GM12864 (cell line): ENCODE results near the gene PPP1R7.
A peak's percentile ranks its signal among the peaks of the same experiment; 100 is the strongest.

Experiments
- DNase-seq: peaks from one replicate; pipeline ENCODE4 v3.0.0-alpha.2; 2011; ENCODE audit warnings: low read depth
- H3K4me3 ChIP-seq: 2 replicates; pipeline ENCODE4 v1.5.1; 2011; ENCODE audit warnings: mild to moderate bottlenecking, low read depth, low read length, control low read depth
- TF ChIP-seq, protein P1 (sequence below): IDR thresholded peaks from 2 replicates; pipeline ENCODE4 v1.5.1; 2011; ENCODE audit warnings: low read depth, mild to moderate bottlenecking, moderate library complexity, low read length, control low read depth, inconsistent platforms; ENCODE audit errors: missing control alignments

Gene PPP1R7

DNA sequence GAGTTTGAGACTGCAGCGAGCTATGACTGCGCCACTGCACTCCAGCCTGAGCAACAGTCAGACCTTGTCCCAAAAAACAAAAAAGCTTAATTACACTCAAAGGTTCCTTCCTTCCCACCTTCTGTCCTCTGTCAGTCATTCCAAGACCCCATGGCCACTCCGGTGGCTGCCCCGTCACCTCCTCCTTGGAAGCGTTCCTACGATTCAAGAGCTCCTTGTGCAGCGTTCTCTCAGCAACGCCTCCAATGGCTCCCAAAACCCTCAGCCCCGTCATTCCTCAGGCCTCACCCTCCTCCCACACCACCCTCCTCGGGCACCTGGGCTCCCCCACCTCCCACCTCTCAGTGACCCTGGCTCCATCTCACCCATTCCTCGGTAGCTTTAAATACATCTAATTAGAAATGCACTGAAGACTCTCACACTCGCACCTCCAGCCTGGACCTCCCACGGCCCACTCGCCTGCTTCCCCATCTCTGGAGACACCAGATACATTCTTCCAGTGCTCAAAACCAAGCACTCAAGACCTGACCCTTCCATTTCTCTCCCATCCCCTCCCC, 9.0 kb upstream of the PPP1R7 start:
- TF ChIP-seq, protein P1, sequence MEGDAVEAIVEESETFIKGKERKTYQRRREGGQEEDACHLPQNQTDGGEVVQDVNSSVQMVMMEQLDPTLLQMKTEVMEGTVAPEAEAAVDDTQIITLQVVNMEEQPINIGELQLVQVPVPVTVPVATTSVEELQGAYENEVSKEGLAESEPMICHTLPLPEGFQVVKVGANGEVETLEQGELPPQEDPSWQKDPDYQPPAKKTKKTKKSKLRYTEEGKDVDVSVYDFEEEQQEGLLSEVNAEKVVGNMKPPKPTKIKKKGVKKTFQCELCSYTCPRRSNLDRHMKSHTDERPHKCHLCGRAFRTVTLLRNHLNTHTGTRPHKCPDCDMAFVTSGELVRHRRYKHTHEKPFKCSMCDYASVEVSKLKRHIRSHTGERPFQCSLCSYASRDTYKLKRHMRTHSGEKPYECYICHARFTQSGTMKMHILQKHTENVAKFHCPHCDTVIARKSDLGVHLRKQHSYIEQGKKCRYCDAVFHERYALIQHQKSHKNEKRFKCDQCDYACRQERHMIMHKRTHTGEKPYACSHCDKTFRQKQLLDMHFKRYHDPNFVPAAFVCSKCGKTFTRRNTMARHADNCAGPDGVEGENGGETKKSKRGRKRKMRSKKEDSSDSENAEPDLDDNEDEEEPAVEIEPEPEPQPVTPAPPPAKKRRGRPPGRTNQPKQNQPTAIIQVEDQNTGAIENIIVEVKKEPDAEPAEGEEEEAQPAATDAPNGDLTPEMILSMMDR, result no peak
- H3K4me3 ChIP-seq, result no peak overlapping the region
- DNase-seq, result no peak

DNA sequence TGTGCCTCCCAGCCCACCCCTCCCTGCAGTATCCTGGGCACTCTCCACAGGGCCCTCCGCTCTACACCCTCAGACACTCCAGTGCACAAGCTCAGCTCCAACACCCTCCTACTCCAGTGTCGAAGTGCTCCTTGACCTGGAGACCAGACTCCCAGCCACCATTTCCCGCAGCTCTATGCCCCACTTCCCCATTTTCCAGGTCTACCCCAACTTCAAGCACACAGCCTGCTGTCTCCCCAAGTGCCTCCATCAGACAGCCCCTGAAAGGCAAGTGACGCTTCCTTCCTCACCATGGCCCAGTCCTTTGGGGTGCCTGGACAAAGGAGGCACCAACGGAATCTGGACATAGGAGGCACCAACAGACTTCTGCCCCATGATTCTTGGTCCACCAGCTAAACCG, 8.2 kb upstream of the PPP1R7 start:
- H3K4me3 ChIP-seq, result no peak overlapping the region
- TF ChIP-seq, protein P1, result no peak
- no peak for DNase-seq

DNA sequence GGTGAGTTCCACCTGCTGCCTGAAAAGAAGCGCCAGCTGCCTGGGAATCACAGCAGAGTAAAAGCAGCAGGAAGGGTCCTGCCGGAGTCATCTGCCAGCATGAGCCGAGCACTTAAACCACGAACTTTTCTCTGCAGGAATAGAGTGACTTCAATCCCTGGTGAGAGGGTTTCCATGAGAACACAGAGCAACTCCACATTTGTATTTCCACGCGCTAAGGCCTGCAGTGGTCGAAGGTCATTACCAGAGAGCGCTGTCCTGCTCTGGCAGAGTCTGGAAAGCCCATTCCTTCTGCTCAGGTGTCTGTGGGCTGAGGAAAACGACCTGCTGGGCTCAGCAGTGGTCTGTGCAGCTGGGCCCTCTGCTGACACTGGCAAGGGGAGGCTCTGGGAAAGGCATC, 7.7 kb upstream of the PPP1R7 start:
- no peak overlapping the region for H3K4me3 ChIP-seq
- TF ChIP-seq, protein P1, result no peak
- DNase-seq, result no peak

DNA sequence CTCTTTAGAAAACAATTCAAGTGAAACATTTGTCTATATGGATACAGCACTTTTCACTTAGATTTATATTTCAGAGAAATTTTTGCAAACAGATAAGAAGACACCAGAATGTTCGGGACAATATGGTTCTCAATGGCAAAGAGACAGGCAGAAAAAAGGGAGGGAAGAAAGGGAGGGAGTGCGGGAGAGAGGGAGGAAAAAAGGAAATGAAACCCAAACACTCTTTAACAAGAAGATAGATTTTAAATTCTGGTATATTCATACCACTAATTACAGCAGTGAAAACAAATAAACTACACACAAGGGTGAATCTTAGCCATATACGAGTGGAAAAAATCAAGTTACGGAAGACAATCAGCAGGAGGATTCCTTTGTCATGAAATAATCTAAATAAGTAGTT, 4.0 kb upstream of the PPP1R7 start:
- no peak overlapping the region for H3K4me3 ChIP-seq
- TF ChIP-seq, protein P1, result no peak
- DNase-seq, result no peak

DNA sequence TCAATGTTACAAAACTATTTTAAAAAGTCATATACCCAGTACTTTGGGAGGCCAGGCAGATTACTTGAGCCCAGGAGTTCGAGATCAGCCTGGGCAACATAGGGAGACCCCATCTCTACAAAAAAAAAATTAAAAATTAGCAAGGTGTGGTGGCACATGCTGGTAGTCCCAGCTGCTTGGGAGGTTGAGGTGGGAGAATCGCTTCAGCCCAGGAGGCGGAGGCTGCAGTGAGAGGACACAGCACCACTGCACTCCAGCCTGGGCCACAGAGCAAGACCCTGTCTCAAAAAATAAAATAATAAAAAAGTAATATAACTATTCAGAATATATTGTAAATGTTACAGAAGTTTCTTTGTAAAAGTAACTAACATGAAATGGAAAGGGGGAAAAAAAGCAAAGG, 2.9 kb upstream of the PPP1R7 start:
- no peak for DNase-seq
- H3K4me3 ChIP-seq, result no peak overlapping the region
- TF ChIP-seq, protein P1, result no peak

DNA sequence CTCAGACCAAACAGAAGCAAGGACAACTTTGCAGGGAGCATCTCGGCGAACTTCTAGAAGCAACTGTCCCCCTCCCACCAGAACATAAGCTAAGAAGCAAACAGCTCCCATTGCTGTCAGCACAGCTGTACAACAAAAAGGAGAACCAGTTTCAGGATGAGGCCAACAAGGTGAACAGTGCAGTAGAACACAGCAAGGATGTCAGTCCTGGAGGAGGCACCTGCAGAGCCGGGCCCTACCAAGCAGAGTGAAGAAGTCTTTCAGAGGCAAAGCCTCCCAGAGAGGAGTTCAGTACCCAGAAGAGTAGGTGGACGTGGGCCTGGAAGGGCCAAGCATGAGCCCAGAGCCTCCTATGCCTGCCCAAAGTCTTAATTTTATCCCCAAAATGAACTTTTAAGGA, 2.0 kb upstream of the PPP1R7 start:
- TF ChIP-seq, protein P1, result no peak
- DNase-seq, result no peak
- peak overlapping the region; percentile 90 for H3K4me3 ChIP-seq

DNA sequence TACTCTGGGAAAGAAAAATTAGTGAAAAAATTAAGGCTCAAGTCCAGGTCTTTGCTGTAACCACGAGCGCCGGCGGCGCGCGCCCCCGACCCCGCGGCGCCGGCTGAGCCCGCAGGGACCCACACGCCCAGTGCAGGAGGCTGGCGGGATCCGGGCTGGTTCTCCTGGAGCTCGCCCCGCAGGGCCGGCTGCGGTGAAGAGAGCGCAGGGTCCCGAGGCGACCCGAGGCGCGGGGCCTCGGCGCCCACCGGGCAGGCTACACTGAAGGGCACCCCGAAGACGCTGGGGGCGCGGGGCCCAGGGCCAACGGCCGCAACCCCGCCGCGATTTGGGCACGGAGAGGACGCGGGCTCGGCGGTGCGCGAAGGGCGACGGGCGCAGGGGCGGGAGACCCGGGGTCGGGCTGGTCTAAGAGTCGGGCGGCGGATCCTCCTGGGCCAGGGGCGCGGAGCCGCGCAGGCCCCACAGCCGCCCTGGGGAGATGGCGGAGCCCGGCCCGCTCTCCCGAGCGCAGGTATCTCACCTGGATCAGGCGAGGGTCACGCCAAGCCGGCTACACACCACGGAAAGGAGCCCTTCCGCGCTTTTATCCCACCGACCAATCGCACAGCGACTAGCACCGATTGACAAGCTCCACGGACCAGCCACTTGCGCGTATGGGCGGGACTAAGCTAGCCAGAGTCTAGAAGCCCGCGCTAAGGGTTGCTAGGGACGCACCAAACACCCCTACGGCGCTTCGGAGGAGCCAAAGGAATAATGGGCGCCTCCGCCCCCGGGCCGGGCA, 1.2 kb upstream of the PPP1R7 start, which contains the start of gene PASK:
PASK (minus strand) TSS at position 582 of the 784 bp plus-strand sequence. CDS start 6,440 bp downstream, outside the sequence.
- TF ChIP-seq, protein P1, result no peak
- DNase-seq, result peak; percentile 92
- peak within 1 kb of the TSS; percentile 90 for H3K4me3 ChIP-seq
